Endometrial microvascular endothelial cells (primary cell): Measurements from ENCODE around the gene PSMB4. TPM values are rescaled to one million over a fixed set of nuclear protein-coding genes. Genes with fewer than 3 reads are reported as not detected.
"Not testable (repeated sequence)": the region's sequence is repeated elsewhere in the genome, so short reads cannot be mapped to it uniquely, and the experiment has no call there.

Source experiments
- in situ Hi-C: cut with HindIII; loops from 2 replicates; pipeline ENCODE4 v1.10.0; 2017; ENCODE audit warnings: low sequenced_read_pairs, low pct_unique_long_range_greater_than_20kb; ENCODE audit errors: inconsistent ontology term
- total RNA-seq: library from RNA; depleted of rRNA; stranded (reverse); fragments of >200 nt; gene quantifications from one replicate; pipeline ENCODE4 v1.2.3, GENCODE V29; 2015; ENCODE audit errors: inconsistent ontology term

Gene PSMB4
- total RNA-seq, 1 donor from 2014 or later, result 451 TPM

GRCh38 chr1:151377150-151377884 lies 22.1 kb upstream of the PSMB4 start:
- in situ Hi-C loops, result no loop called here

DNA sequence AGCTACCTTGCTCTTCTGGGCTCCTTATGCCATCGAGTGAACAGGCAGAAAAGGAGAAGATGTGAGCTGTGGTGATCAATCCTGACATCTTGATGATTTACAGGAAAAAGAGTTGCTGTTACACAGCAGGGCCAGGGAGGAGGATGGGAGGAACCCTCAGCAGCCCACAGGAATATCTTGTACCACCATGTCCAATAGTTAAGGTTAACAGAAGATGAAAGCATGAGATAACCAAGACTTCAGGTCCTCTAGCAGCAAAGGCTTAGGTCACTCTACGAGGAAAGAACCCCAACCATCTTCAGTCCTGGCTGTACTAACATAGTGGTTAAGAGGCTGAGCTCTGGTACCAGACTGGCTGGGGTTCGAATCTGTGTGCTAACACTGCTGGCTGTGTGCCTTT lies 14.8 kb upstream of the PSMB4 start:
- in situ Hi-C loops, result no loop called here

DNA sequence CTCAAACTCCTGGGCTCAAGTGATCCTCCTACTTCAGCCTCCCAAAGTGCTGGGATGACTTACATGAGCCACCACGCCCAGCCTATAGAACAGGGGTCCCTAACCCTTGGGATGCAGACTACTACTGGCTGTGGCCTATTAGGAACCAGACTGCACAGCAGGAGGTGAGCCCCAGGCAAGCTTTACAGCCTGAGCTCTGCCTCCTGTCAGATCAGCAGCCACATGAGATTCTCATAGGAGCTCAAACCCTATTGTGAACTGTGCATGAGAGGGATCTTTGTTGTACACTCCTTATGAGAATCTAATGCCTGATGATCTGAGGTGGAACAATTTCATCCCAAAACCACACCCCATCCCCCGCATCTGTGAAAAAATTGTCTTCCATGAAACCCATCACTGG lies 13.4 kb upstream of the PSMB4 start:
- in situ Hi-C loops, result no loop called here

- in situ Hi-C loops, result not testable (repeated sequence)
Measured at GRCh38 chr1:151390221-151391078, 8.9 kb upstream of the PSMB4 start.

DNA sequence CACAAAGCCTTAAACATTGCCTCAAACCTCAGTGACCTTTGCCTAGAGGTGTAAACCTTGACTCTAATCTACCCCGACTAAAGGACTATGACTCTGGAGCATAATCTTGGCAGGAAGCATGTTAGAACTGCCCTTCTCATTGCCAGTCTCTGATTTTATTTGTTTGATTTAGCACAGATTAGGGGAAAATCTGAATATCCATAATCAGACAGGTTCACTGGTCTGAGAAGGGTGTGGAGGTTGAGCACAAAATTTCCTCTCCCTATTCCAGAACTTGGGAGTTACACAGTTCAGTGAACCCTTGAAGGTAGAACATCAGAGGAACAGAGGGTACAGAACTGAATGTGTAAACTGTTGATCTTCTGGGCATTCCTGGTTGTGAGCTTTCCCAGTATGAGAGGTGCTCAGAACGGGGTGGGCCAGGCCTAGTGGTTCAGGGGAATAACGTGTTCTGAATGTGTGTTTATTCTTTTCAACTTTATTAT lies 8.3 kb upstream of the PSMB4 start:
- in situ Hi-C loops, result no loop called here

- in situ Hi-C loops, result no loop called here
Measured at GRCh38 chr1:151393583-151393982, 5.8 kb upstream of the PSMB4 start.

DNA sequence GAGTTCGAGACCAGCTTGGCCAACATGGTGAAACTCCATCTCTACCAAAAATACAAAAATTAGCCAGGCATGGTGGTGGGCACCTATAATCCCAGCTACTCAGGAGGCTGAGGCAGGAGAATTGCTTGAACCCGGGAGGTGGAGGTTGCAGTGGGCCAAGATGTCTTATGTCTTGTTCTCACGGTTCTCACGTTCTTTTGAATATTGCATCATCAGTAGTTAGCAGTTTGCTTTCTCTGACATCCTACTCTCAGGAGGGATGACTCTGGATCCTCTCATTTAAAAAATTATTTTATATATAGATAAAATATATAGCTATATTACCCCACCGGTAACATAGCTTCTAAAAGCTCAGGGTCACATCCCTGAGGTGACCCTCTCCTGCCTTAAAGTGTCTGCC lies 3.1 kb upstream of the PSMB4 start:
- in situ Hi-C loops, result not testable (repeated sequence)

GRCh38 chr1:151401125-151401788 lies 1.9 kb downstream of the PSMB4 start:
- in situ Hi-C loops, result no loop called here

GRCh38 chr1:151401860-151402259 lies 2.5 kb downstream of the PSMB4 start:
- in situ Hi-C loops, result no loop called here

GRCh38 chr1:151402764-151403163 lies 3.4 kb downstream of the PSMB4 start:
- in situ Hi-C loops, result no loop called here

GRCh38 chr1:151403612-151404011 lies 4.2 kb downstream of the PSMB4 start:
- in situ Hi-C loops, result no loop called here

GRCh38 chr1:151405187-151405951 lies 6.0 kb downstream of the PSMB4 start:
- in situ Hi-C loops, result no loop called here

- in situ Hi-C loops, result no loop called here
Measured at GRCh38 chr1:151406176-151406575, 6.8 kb downstream of the PSMB4 start.

- in situ Hi-C loops, result no loop called here
Measured at GRCh38 chr1:151407304-151407703, 7.9 kb downstream of the PSMB4 start.

- in situ Hi-C loops, result no loop called here
Measured at GRCh38 chr1:151408891-151409290, 9.5 kb downstream of the PSMB4 start.

DNA sequence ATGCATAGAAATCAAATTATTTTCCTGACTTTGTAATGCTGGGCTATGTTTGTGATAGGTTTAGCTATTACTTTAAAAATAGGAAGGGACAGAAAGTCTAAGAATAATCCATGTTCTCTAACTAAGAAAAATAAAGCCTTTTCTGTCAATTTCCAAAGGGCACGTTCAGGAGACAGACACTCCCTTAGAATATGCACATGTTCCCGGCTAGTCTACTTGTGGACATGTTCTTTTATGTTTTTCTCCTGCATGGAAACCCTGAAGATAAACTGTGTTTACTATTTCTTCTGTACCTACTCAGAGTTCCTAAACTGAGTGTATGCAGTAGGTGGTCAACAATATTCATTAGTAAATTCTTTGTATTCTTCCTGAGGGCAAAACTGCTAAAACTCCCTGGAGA lies 12.5 kb downstream of the PSMB4 start:
- in situ Hi-C loops, result no loop called here

DNA sequence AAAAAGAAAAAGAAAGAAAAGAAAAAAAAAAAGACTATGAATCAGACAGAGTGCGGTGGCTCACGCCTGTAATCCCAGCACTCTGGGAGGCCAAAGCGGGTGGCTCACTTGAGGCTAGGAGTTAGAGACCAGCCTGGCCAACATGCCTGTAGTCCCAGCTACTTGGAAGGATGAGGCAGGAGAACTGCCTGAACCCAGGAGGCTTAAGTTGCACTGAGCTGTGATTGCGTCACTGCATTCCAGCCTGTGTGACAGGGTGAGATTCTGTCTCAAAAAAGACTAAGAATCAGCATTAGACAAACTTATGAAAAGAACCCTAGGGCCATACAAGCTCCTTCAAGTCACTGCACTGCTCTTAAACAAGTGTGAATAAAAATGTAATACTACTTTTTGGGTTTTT lies 16.9 kb downstream of the PSMB4 start:
- in situ Hi-C loops, result no loop called here

- in situ Hi-C loops, result no loop called here
Measured at GRCh38 chr1:151418081-151418480, 18.7 kb downstream of the PSMB4 start.

GRCh38 chr1:151419819-151420218 lies 20.4 kb downstream of the PSMB4 start:
- in situ Hi-C loops, result no loop called here
